ENCODE results near the gene VTCN1.

- TF ChIP-seq CTCF (IDR thresholded peaks at IDR 0.05) = no peak
- TF ChIP-seq ZFX (IDR thresholded peaks at IDR 0.05; ENCODE audit: borderline replicate concordance) = no peak
These were observed 22.4 kb downstream of the VTCN1 start for GRCh38 chr1:117188170-117188815.

All from 22Rv1 (cell line).